WTC11 (cell line): ENCODE results near the gene UMAD1. TPM values are rescaled to one million over a fixed set of nuclear protein-coding genes. Genes with fewer than 3 reads are reported as not detected.

Experiments
- ATAC-seq: fragments of 200-7000 bp; cut with Tn5 transposase; 2 replicates; pipeline ENCODE4 v1.10.0; 2021; ENCODE audit warnings: mild to moderate bottlenecking, moderate library complexity
- CTCF ChIA-PET: fragments of 300-600 bp; sonication (Branson Sonifier 250); formaldehyde crosslinking; loops from one replicate; lab custom pipeline; 2021; ENCODE audit warnings: antibody characterized with exemption; lab: Charles Lee
- POLR2A ChIA-PET: fragments of 350-600 bp; sonication (Branson Sonifier 250); formaldehyde crosslinking; loops from one replicate; lab custom pipeline; 2021; ENCODE audit warnings: antibody characterized with exemption; lab: Charles Lee
- DNase-seq: peaks from one replicate; pipeline ENCODE4 v3.0.0; 2021; ENCODE audit warnings: low spot score
- H3K27ac Mint-ChIP-seq: 2 replicates; pipeline ENCODE4 v1.8.0; 2021; ENCODE audit warnings: mixed read lengths
- H3K27me3 Mint-ChIP-seq: 2 replicates; pipeline ENCODE4 v1.8.0; 2021; ENCODE audit warnings: low read depth, mild to moderate bottlenecking, moderate library complexity, mixed read lengths
- H3K36me3 Mint-ChIP-seq: 2 replicates; pipeline ENCODE4 v1.8.0; 2021; ENCODE audit warnings: mixed read lengths
- H3K4me1 Mint-ChIP-seq: 2 replicates; pipeline ENCODE4 v1.8.0; 2022; ENCODE audit warnings: mixed read lengths
- H3K4me3 Mint-ChIP-seq: 2 replicates; pipeline ENCODE4 v1.8.0; 2021; ENCODE audit warnings: mild to moderate bottlenecking, moderate library complexity, mixed read lengths
- H3K9me3 Mint-ChIP-seq: 2 replicates; pipeline ENCODE4 v1.8.0; 2021; ENCODE audit warnings: mixed read lengths
- ATF3 ChIP-seq: sonication (generic); formaldehyde crosslinking; conservative IDR thresholded peaks from 2 replicates; pipeline ENCODE4 v1.8.1; 2022; ENCODE audit warnings: mild to moderate bottlenecking, missing genetic modification reagents
- CDX4 ChIP-seq: fragments of 250-450 bp; sonication (Bioruptor Pico); IDR thresholded peaks from 2 replicates; pipeline ENCODE4 v1.9.0; 2021; ENCODE audit warnings: moderate library complexity, mild to moderate bottlenecking, inconsistent platforms, borderline replicate concordance
- CREB1 ChIP-seq: sonication (generic); formaldehyde crosslinking; IDR thresholded peaks from 2 replicates; pipeline ENCODE4 v1.8.0; 2023; ENCODE audit warnings: mild to moderate bottlenecking, missing genetic modification reagents
- CREM ChIP-seq: sonication (generic); formaldehyde crosslinking; IDR thresholded peaks from 2 replicates; pipeline ENCODE4 v1.8.1; 2022; ENCODE audit warnings: mild to moderate bottlenecking, missing genetic modification reagents, moderate library complexity
- E2F4 ChIP-seq: sonication (generic); formaldehyde crosslinking; IDR thresholded peaks from 2 replicates; pipeline ENCODE4 v1.8.1; 2022; ENCODE audit warnings: low read depth, mild to moderate bottlenecking, moderate library complexity, missing genetic modification reagents, borderline replicate concordance
- FOXJ3 ChIP-seq: sonication (generic); formaldehyde crosslinking; IDR thresholded peaks from 2 replicates; pipeline ENCODE4 v1.9.0; 2021; ENCODE audit warnings: missing genetic modification reagents, mild to moderate bottlenecking, borderline replicate concordance
- FOXK1 ChIP-seq: sonication (generic); formaldehyde crosslinking; IDR thresholded peaks from 2 replicates; pipeline ENCODE4 v1.8.0; 2022; ENCODE audit warnings: mild to moderate bottlenecking, moderate library complexity, missing genetic modification reagents
- GABPB1 ChIP-seq: sonication (generic); formaldehyde crosslinking; IDR thresholded peaks from 2 replicates; pipeline ENCODE4 v1.8.1; 2023; ENCODE audit warnings: mild to moderate bottlenecking, missing genetic modification reagents
- GRHL2 ChIP-seq: fragments of 250-450 bp; sonication (Bioruptor Pico); IDR thresholded peaks from 2 replicates; pipeline ENCODE4 v1.8.0; 2022; ENCODE audit warnings: mild to moderate bottlenecking, moderate library complexity; ENCODE audit not compliant: insufficient replicate concordance, severe bottlenecking
- HMGA2 ChIP-seq: fragments of 250-450 bp; sonication (Bioruptor Pico); IDR thresholded peaks from 2 replicates; pipeline ENCODE4 v1.4.0; 2021; ENCODE audit warnings: mild to moderate bottlenecking, moderate library complexity
- IRF1 ChIP-seq: sonication (generic); formaldehyde crosslinking; IDR thresholded peaks from 2 replicates; pipeline ENCODE4 v1.8.0; 2023; ENCODE audit warnings: missing genetic modification reagents
- MYBL2 ChIP-seq: sonication (generic); formaldehyde crosslinking; IDR thresholded peaks from 2 replicates; pipeline ENCODE4 v1.8.1; 2023; ENCODE audit warnings: mild to moderate bottlenecking, moderate library complexity, missing genetic modification reagents
- NFATC4 ChIP-seq: fragments of 250-450 bp; sonication (Bioruptor Pico); IDR thresholded peaks from 2 replicates; pipeline ENCODE4 v1.9.0; 2021; ENCODE audit warnings: mild to moderate bottlenecking
- PRRX2 ChIP-seq: fragments of 250-450 bp; sonication (Bioruptor Pico); IDR thresholded peaks from 2 replicates; pipeline ENCODE4 v1.8.0; 2021; ENCODE audit warnings: mild to moderate bottlenecking
- RELA ChIP-seq: sonication (generic); formaldehyde crosslinking; IDR thresholded peaks from 2 replicates; pipeline ENCODE4 v1.8.1; 2022; ENCODE audit warnings: missing genetic modification reagents, mild to moderate bottlenecking, borderline replicate concordance
- RORB ChIP-seq: fragments of 250-450 bp; sonication (Bioruptor Pico); IDR thresholded peaks from 2 replicates; pipeline ENCODE4 v1.9.0; 2021; ENCODE audit warnings: mild to moderate bottlenecking
- SMAD3 ChIP-seq: sonication (generic); formaldehyde crosslinking; IDR thresholded peaks from 2 replicates; pipeline ENCODE4 v1.8.0; 2022; ENCODE audit warnings: missing genetic modification reagents, mild to moderate bottlenecking, borderline replicate concordance
- SOX15 ChIP-seq: fragments of 250-450 bp; sonication (Bioruptor Pico); IDR thresholded peaks from 2 replicates; pipeline ENCODE4 v1.9.0; 2021; ENCODE audit warnings: mild to moderate bottlenecking
- TEAD1 ChIP-seq: sonication (generic); formaldehyde crosslinking; IDR thresholded peaks from 2 replicates; pipeline ENCODE4 v1.8.0; 2022; ENCODE audit warnings: mild to moderate bottlenecking, missing genetic modification reagents
- ZBTB21 ChIP-seq: sonication (generic); formaldehyde crosslinking; IDR thresholded peaks from 2 replicates; pipeline ENCODE4 v1.8.1; 2023; ENCODE audit warnings: mild to moderate bottlenecking, missing genetic modification reagents, borderline replicate concordance
- ZMAT4 ChIP-seq: fragments of 250-450 bp; sonication (Bioruptor Pico); IDR thresholded peaks from 2 replicates; pipeline ENCODE4 v1.9.0; 2021; ENCODE audit warnings: mild to moderate bottlenecking
- ZNF219 ChIP-seq: sonication (generic); formaldehyde crosslinking; IDR thresholded peaks from 2 replicates; pipeline ENCODE4 v1.8.0; 2023; ENCODE audit warnings: missing genetic modification reagents, mild to moderate bottlenecking, borderline replicate concordance
- ZNF396 ChIP-seq: fragments of 250-450 bp; sonication (Bioruptor Pico); IDR thresholded peaks from 2 replicates; pipeline ENCODE4 v1.8.0; 2021; ENCODE audit warnings: mild to moderate bottlenecking, moderate library complexity, borderline replicate concordance
- ZNF425 ChIP-seq: fragments of 250-450 bp; sonication (Bioruptor Pico); conservative IDR thresholded peaks from 2 replicates; pipeline ENCODE4 v1.9.0; 2021; ENCODE audit warnings: mild to moderate bottlenecking
- ZNF512 ChIP-seq: sonication (generic); formaldehyde crosslinking; IDR thresholded peaks from 2 replicates; pipeline ENCODE4 v1.8.1; 2022; ENCODE audit warnings: missing genetic modification reagents, borderline replicate concordance
- total RNA-seq: library from RNA; stranded (reverse); gene quantifications from 3 replicates; pipeline ENCODE4 v1.2.3, GENCODE V29; 2021
- TF ChIP-seq, protein P1 (sequence below): fragments of 200-600 bp; IDR thresholded peaks from 2 replicates; pipeline ENCODE4 v1.8.0; 2022; ENCODE audit warnings: antibody characterized with exemption

Gene UMAD1
- total RNA-seq, 1 experiment from 2014 or later, result 13.0 TPM

GRCh38 chr7:7706556-7707172 lies 66.1 kb downstream of the UMAD1 start:
- H3K4me3 Mint-ChIP-seq, result no peak overlapping the region

GRCh38 chr7:7707246-7707645 lies 66.7 kb downstream of the UMAD1 start:
- Mint-ChIP-seq H3K36me3 (no peaks in the 10 kb centered on the region), H3K4me1 (peaks cover 46% of the 10 kb centered on the region), H3K4me3 (no peak overlapping the region), H3K27ac (no peak overlapping the region), H3K27me3 (no peaks in the 10 kb centered on the region), H3K9me3 (no peaks in the 10 kb centered on the region)
- POLR2A ChIA-PET, result no interaction called here
- DNase-seq (no peak), ATAC-seq (no peak)
- CTCF ChIA-PET, result interaction anchor here (0.6 kb wide), 1 partner anchor 11 kb away, joined by 5 read pairs; no protein-coding TSS in a partner anchor
- TF ChIP-seq ZNF512 (CRISPR knock-in tag), result no peak
- no peak for TF ChIP-seq ZMAT4
- no peak for TF ChIP-seq CREB1
- no peak for TF ChIP-seq HMGA2 (CRISPR knock-in tag)
- TF ChIP-seq TEAD1 (CRISPR knock-in tag), result no peak
- TF ChIP-seq FOXJ3 (CRISPR knock-in tag), result no peak
- no peak for TF ChIP-seq GRHL2
- no peak for TF ChIP-seq RELA
- TF ChIP-seq E2F4 (CRISPR knock-in tag), result no peak
- TF ChIP-seq NFATC4 (CRISPR knock-in tag), result no peak
- TF ChIP-seq, protein P1, sequence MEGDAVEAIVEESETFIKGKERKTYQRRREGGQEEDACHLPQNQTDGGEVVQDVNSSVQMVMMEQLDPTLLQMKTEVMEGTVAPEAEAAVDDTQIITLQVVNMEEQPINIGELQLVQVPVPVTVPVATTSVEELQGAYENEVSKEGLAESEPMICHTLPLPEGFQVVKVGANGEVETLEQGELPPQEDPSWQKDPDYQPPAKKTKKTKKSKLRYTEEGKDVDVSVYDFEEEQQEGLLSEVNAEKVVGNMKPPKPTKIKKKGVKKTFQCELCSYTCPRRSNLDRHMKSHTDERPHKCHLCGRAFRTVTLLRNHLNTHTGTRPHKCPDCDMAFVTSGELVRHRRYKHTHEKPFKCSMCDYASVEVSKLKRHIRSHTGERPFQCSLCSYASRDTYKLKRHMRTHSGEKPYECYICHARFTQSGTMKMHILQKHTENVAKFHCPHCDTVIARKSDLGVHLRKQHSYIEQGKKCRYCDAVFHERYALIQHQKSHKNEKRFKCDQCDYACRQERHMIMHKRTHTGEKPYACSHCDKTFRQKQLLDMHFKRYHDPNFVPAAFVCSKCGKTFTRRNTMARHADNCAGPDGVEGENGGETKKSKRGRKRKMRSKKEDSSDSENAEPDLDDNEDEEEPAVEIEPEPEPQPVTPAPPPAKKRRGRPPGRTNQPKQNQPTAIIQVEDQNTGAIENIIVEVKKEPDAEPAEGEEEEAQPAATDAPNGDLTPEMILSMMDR, result no peak
- no peak for TF ChIP-seq ZNF396 (CRISPR knock-in tag)
- no peak for TF ChIP-seq IRF1 (CRISPR knock-in tag)

More at GRCh38 chr7:7706556-7707172, 66.1 kb downstream of the UMAD1 start:
- no peak for TF ChIP-seq ATF3 (CRISPR knock-in tag)
- no peak for TF ChIP-seq FOXK1 (CRISPR knock-in tag)
- no peak for TF ChIP-seq SOX15
- TF ChIP-seq PRRX2 (CRISPR knock-in tag), result no peak
- no peak for TF ChIP-seq ZNF425 (CRISPR knock-in tag)
- TF ChIP-seq ZNF219, result no peak
- no peak for TF ChIP-seq CDX4 (CRISPR knock-in tag)
- no peak for TF ChIP-seq MYBL2
- no peak for TF ChIP-seq ZBTB21 (CRISPR knock-in tag)
- no peak for TF ChIP-seq CREM (CRISPR knock-in tag)
- TF ChIP-seq ZNF396 (CRISPR knock-in tag), result no peak
- no peak for TF ChIP-seq SMAD3 (CRISPR knock-in tag)
- TF ChIP-seq GABPB1 (CRISPR knock-in tag), result no peak
- no peak for TF ChIP-seq RORB
- DNase-seq (no peak), ATAC-seq (no peak)
- POLR2A ChIA-PET, result no interaction called here
- CTCF ChIA-PET, result interaction anchor here (0.6 kb wide), 1 partner anchor 11 kb away, joined by 5 read pairs; no protein-coding TSS in a partner anchor
- Mint-ChIP-seq H3K27me3 (no peaks in the 10 kb centered on the region), H3K36me3 (no peaks in the 10 kb centered on the region), H3K4me1 (peaks cover 46% of the 10 kb centered on the region), H3K9me3 (no peaks in the 10 kb centered on the region), H3K27ac (no peak overlapping the region)
